DMS53 treated with DMSO at 0.1 percent for 48 hours (cell line): Measurements from ENCODE around the gene CEMIP.
"Not testable (repeated sequence)": the region's sequence is repeated elsewhere in the genome, so short reads cannot be mapped to it uniquely, and the experiment has no call there.

Source experiments
- DNase-seq: peaks from one replicate; lab custom pipeline; 2025; ENCODE audit not compliant: unreplicated experiment; lab: John Stamatoyannopoulos, UW

CEMIP gene

GRCh38 chr15:80946576-80946975 lies 167.4 kb downstream of the CEMIP start:
- no peak for DNase-seq

GRCh38 chr15:80948651-80949292 lies 169.6 kb downstream of the CEMIP start:
- no peak for DNase-seq

DNA sequence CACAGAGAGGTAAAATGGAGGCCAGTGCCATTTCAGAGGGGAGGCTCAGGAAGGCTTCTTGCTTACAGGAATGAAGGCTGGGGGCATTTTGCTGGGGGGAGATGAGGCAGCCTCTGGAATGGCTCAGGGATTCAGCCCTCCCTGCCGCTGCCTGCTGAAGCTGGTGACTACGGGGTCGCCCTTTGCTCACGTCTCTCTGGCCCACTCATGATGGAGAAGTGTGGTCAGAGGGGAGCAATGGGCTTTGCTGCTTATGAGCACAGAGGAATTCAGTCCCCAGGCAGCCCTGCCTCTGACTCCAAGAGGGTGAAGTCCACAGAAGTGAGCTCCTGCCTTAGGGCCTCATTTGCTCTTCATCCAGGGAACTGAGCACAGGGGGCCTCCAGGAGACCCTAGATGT lies 170.6 kb downstream of the CEMIP start:
- no peak for DNase-seq

DNA sequence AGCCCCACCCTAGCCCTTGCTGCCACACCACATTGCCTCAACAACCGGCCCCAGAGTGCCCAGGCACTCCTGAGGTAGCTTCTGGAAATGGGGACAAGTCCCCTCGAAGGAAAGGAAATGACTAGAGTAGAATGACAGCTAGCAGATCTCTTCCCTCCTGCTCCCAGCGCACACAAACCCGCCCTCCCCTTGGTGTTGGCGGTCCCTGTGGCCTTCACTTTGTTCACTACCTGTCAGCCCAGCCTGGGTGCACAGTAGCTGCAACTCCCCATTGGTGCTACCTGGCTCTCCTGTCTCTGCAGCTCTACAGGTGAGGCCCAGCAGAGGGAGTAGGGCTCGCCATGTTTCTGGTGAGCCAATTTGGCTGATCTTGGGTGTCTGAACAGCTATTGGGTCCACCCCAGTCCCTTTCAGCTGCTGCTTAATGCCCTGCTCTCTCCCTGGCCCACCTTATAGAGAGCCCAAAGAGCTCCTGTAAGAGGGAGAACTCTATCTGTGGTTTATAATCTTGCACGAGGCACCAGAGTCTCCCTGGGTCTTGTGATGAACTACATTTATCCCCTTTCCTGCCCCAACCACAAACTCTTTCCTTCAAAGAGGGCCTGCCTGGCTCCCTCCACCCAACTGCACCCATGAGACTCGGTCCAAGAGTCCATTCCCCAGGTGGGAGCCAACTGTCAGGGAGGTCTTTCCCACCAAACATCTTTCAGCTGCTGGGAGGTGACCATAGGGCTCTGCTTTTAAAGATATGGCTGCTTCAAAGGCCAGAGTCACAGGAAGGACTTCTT lies 171.3 kb downstream of the CEMIP start:
- DNase-seq: no peak

- DNase-seq: no peak
Observed at GRCh38 chr15:80951941-80952340, 172.8 kb downstream of the CEMIP start.

DNA sequence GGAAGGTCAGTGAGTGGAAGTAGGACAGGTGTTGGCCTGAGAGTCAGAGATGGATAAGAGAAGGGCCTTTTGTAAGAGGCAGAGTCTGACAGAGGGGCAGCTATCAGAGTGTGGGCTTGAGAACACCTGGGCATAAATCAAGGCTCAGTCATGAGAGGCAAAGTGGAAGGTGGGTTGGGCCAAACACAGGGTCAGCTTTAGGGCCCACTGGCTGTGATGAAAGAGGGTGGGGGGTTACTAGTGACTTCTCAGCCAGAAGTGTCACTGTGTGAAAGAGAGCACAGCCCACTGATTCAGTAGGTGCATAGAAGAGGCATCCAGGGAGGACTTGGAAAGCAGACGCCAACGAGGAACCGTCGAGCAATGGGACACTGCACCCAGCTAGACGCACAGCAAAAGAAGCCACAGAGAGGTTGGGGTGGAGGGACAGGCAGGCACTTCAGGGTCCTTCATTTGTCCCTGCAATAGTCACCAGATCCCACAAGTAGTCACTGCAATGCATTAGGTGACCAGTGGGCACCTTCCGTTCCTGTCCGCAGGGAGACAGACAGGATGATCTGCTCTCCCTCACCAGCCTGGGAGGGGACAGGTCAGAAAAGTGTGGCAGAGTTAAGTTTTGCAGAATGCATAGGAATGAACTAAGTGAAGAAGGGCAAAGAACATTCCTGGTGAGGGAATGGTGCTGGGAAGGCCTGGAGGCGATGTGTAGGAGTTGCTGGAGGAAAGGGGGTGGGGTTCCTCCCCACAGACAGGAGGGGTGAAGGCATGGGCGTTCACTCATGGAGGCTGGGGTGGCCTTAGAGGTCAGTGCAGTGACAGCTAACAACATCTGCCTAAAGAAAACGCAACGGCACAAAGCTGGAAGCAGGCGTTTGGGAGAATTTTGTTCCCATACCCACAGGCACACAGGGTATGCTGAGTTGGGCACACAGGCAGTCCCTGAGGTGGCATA lies 174.1 kb downstream of the CEMIP start:
- DNase-seq: no peak

DNA sequence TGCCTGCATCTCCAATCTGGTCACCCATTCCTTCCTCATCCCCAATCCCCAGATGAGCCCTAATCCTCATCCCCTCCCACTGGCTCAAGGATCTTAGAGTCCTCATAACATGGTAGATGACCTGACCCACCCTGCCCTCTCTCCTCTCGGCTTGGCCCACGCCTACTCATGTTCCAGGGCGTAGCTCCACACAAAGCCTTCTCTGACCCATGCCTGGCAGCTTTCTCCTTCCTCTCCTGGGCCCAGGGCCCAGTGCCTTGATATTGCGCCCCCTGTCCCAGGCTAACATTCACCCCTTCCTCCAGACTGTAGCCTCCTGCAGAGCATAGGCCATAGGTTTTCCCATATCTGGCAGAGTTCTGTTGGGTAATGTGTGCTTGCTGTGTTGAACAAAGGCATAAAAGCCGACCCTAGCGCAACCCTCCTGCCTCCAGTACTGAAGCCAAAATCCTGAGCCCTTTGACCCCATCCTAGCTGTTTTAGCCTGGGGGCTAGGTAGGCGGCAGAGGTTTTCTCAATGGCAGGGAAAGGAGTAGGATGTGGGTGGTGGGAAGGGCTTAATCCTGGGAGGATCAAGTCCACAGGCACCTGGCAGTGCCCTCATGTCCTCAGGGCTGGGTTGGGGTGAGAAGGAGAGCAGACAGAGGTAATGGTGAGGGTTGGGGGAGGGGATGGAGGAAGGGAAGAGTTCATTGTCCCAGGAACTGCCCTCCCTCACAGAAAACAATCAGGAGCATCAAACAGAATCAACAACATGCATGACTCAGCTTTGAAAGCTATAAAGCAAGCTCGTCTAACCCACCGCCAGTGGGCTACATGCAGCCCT lies 175.0 kb downstream of the CEMIP start:
- peak; percentile 5 for DNase-seq

GRCh38 chr15:80955571-80956452 lies 176.6 kb downstream of the CEMIP start:
- DNase-seq: peak; percentile 35

DNA sequence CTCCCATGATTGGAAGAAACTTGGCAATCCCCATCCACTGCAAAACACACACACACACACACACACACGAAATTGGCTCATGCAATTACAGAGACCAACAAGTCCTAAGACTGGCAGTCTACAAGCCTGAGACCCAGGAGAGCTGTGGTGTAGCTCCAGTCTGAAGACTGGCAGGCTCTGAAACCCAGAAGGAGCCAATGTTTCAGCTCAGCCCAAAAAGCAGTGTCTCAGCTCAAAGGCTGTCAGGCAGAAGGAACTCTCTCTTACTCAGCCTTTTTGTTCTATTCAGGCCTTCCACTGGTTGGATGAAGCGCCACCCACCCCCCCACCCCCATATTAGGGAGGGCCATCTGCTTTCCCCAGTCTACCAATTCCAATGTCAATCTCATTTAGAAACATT lies 178.4 kb downstream of the CEMIP start:
- DNase-seq: no peak

DNA sequence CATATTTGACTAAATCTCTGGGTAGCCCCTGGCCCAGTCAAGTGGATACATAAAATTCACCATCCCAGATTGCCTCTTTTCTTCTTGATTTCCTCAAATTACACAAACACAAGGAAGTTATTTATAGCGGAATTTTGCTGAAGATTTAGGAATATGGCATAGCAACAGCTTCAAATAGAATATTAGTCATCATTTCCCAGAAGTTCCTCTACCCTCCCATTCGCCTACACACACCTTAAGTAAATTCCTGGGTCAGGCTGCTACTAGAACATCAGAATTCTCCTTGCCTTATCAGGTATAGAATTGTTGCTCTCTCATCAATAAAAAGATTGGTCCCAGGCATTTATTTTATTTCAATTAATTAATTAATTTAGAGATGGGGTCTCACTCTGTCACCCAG lies 178.8 kb downstream of the CEMIP start:
- no peak for DNase-seq

GRCh38 chr15:80958818-80959495 lies 179.8 kb downstream of the CEMIP start:
- DNase-seq: no peak

- not testable (repeated sequence) for DNase-seq
Observed at GRCh38 chr15:80965454-80965853, 186.3 kb downstream of the CEMIP start.

DNA sequence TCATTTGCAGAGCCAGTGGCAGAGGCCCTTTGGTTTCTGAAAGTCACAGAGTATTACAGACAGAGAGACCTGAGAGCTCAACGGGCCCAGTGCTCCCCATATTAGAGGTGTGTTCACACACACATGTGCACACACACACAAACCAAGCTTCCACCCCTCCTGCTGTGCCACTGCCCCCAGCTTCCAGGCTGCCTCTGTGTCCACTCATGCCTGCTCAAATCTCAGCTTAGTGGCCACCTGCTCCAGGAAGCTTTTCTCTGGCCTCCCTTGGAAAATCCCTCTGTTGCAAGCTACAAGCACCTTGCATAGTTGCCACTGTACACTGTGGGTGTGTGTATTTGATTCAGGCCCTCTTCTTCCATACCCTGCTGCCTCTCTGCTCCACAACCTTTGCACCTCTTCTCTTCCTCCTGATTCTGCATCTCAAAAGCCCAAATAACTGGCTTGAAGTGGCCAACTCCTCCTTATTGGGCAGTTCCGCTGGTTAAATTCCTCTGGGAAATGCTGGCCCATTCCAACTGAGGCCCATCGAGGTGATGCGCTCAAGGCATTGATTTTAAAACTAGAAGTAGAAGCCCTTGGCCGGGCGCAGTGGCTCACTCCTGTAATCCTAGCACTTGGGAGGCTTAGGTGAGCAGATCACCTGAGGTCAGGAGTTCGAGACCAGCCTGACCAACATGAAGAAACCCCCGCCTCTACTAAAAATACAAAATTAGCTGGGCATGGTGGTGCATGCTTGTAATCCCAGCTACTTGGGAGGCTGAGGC lies 187.4 kb downstream of the CEMIP start:
- DNase-seq: no peak

DNA sequence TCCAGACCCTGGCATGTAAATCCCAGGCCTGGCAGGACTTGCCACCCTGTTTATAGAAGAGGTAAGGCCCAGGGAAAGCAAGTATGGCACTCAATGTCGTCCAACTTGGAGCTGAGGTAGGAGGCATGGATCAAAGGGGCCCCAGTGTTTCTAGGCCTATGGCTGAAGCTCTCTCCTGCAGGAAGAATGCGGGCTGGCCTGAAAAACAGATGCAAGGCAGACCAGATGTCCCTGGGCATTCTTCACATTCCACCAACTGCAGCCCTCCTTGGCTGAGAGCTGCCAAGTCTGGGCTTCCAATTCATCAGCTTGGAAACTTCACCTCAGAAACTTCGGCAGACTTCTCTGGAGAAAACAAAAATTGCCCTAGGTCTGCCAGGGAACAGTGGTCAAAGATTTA lies 188.3 kb downstream of the CEMIP start:
- DNase-seq: no peak

DNA sequence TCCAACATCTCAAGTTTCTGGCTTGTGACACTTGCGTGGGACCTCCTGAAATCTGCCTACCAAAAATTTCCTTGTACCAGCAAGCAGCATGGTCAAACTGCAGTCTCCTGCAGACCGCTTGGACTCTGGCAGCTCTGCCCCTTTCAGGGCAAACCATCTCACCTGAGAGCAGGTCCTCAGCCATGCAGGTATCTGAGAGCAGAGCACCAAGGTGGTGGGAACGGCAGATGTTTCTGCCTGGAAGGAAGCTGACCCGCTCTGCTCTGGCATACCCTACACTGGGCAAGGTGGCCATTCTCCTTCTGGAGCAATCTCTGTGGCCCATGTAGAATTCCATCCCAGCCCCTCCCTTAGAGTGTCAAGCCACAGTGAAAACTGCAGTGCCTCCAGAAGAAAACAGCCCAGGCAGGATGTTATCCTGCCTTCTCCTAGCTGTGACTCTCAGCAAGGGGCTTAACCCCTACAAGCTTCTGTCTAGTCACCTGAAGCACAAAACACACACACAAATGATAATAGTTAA lies 188.9 kb downstream of the CEMIP start:
- no peak for DNase-seq

- no peak for DNase-seq
Observed at GRCh38 chr15:80969316-80969715, 190.1 kb downstream of the CEMIP start.

- DNase-seq: peak; percentile 18
Observed at GRCh38 chr15:80970018-80970657, 191.0 kb downstream of the CEMIP start.

GRCh38 chr15:80970658-80971057 lies 191.5 kb downstream of the CEMIP start:
- no peak for DNase-seq
